Measurements from ENCODE around the gene SIRT1. TPM values are rescaled to one million over a fixed set of nuclear protein-coding genes. Genes with fewer than 3 reads are reported as not detected.

SIRT1 gene
- total and polyA plus RNA-seq, 2 of the 4 experiments (the other 2 are of a cell fraction) = 9.5 to 12.9 TPM

- Histone ChIP-seq H3K4ac (ENCODE audit: low read depth, low read length) (no peak overlapping the region), H3K23ac (ENCODE audit: low read depth, low read length) (no peak overlapping the region), H2BK120ac (ENCODE audit: low read depth, low read length) (no peak overlapping the region), H4K5ac (ENCODE audit: low read depth, low read length) (no peak overlapping the region), H2AK9ac (replicated peaks; ENCODE audit: low read depth, low read length, poor library complexity) (no peak overlapping the region), H4K91ac (ENCODE audit: insufficient read depth, low read depth, low read length) (no peak overlapping the region), H3K27me3 (ENCODE audit: control insufficient read depth, insufficient read depth, low read length) (no peaks in the 10 kb centered on the region), H3K27ac (ENCODE audit: insufficient read depth, low read length) (no peak overlapping the region), H2AFZ (replicated peaks; ENCODE audit: low read length, poor library complexity) (no peak overlapping the region), H3K79me1 (ENCODE audit: low read depth in 1 of 2, low read length in 2 of 2) (peaks cover 14 to 19% of the 10 kb centered on the region in 2 experiments; a peak in 2 of 4 replicates), H2BK5ac (ENCODE audit: low read depth, low read length, poor library complexity, severe bottlenecking) (no peak overlapping the region), H2AK5ac (ENCODE audit: low read depth, low read length) (no peak overlapping the region), H3K4me1 (ENCODE audit: control insufficient read depth, insufficient read depth, low read length) (no peaks in the 10 kb centered on the region), H4K8ac (ENCODE audit: low read depth in 2 of 2, low read length in 2 of 2) (no peak overlapping the region), H3K9me1 (ENCODE audit: insufficient read depth, low read length) (no peaks in the 10 kb centered on the region), H3K56ac (ENCODE audit: extremely low read depth, insufficient read depth, low read length) (no peak overlapping the region), H3K4me2 (ENCODE audit: low read depth, low read length) (no peak overlapping the region), H4K20me1 (ENCODE audit: insufficient read depth, low read length) (no peaks in the 10 kb centered on the region), H3K9me3 (ENCODE audit: control insufficient read depth, insufficient read depth, low read length) (no peaks in the 10 kb centered on the region), H3K18ac (ENCODE audit: low read depth, low read length) (no peak overlapping the region), H2BK20ac (ENCODE audit: low read depth, low read length) (no peak overlapping the region), H2BK15ac (ENCODE audit: low read depth, low read length) (no peak overlapping the region), H3K4me3 (ENCODE audit: insufficient read depth, low read depth, low read length) (no peak overlapping the region), H3K14ac (replicated peaks; ENCODE audit: low read depth, low read length) (no peak overlapping the region), H3K9ac (ENCODE audit: low read depth, low read length) (no peak overlapping the region), H3K36me3 (ENCODE audit: control insufficient read depth, insufficient read depth, low read length) (peaks cover 15% of the 10 kb centered on the region)
- WGBS, 2 experiments (ENCODE audit: extremely low coverage in 2 of 2, insufficient read length in 1 of 2) = no CpG with 5 or more reads among the region's 2 CpGs
- TF ChIP-seq RFX5 (IDR thresholded peaks at IDR 0.05; ENCODE audit: low read depth, low read length) = no peak
- no peak for TF ChIP-seq RAD21 (IDR thresholded peaks at IDR 0.05; ENCODE audit: low read length)
- no peak for TF ChIP-seq MAFK (IDR thresholded peaks at IDR 0.05; ENCODE audit: low read depth, low read length)
- TF ChIP-seq FOS (IDR thresholded peaks at IDR 0.05; ENCODE audit: low read depth, low read length) = no peak
- no peak for TF ChIP-seq ELK1 (IDR thresholded peaks at IDR 0.05; ENCODE audit: borderline replicate concordance, low read depth, low read length)
- TF ChIP-seq POLR2A (IDR thresholded peaks at IDR 0.05; ENCODE audit: low read depth, low read length) = no peak
- no peak for TF ChIP-seq CTCF (conservative IDR thresholded peaks at IDR 0.05; ENCODE audit: low read depth, low read length)
- ChIA-PET POLR2A (ENCODE audit: unreplicated experiment) (no interaction called here), CTCF (no interaction called here)
- BruUV-seq (replicated peaks) = no TSS peak
- DNase-seq (no peak), ATAC-seq (ENCODE audit: low read depth) (no peak)
- intact Hi-C loops (cut with micrococcal nuclease) = no loop called here
- dilution Hi-C loops (cut with HindIII; ENCODE audit: low sequenced_read_pairs, unreplicated experiment) = no loop called here
- in situ Hi-C loops (cut with MboI; ENCODE audit: low sequenced_read_pairs) = no loop called here
Observed at GRCh38 chr10:67917169-67917568, 32.7 kb downstream of the SIRT1 start.
